HG03159 (cell line): ENCODE data around the gene PSMB5.

Experiments used
- ATAC-seq: cut with Tn5 transposase; IDR thresholded peaks from one replicate; pipeline ENCODE4 v1.9.1; 2021; ENCODE audit warnings: mild to moderate bottlenecking, moderate library complexity; ENCODE audit not compliant: unreplicated experiment

The PSMB5 gene

DNA sequence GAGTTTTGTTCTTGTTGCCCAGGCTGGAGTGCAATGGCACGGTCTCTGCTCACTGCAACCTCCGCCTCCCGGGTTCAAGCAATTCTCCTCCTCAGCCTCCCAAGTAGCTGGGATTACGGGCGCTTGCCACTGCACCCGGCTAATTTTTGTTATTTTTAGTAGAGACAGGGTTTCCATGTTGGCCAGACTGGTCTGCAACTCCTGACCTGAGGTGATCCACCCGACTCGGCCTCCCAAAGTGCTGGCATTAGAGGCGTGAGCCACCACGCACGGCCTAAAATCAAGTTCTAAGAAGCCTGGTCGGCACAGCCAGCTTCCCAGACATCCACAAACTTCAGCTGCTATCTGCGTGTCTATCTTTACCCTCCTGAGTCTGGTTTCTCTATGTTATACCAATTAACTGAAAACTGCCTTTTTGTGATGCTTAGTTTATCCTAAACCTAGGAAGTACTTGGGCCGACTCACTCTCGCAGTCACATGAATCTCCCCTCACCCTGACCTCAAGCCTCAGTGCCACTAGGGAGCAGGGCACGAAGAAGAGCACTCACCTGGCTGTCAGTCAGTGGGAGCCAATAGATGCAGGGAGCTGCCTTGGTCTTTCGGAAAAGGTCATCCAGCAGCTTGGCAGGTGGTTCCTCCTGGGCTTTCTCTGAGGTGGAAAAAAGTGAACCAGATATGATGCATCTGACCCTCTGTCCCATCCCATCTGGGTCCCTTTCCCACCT lies 26.0 kb upstream of the PSMB5 start:
- no peak for ATAC-seq

DNA sequence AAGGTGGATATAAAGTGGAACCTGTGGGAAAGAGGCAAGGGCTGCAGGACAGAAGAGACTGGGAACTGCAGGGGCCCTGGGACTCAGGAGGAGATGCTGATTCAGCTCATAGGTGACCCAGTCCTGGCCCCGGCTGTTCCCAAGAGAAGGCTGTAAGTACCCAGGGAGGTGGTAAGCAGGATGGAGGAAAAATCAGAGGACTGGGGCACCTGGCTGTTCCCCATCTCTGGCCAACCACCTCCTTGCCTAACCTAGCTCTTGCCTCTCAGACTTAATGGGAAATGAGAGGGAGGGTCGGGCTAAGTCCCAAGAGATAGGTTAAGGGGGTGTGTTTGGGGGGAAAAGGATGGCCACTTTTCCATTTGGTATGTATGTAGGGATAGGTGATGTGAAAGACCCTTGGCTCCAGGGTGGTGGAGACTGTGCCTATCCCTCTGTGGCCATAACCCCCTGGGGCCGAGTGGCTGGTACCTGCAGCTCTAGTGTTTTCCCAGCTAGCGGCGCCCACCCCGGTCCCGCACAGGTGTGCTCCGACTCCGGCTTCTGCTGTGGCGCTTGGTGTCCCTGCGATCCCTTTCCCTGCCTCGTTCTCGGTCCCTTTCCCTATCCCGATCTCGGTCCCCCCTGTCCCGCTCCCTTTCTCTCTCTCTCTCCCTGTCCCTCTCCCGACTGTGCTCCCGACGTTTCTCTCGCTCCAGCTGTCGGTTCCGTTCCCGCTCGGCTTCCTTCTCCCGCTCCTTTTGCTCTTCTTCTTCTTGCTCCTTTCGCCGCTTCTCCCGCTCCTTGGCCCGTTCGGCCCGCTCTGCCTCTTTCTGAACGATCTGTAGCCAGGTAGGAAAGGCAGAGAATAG lies 24.2 kb upstream of the PSMB5 start:
- no peak for ATAC-seq

DNA sequence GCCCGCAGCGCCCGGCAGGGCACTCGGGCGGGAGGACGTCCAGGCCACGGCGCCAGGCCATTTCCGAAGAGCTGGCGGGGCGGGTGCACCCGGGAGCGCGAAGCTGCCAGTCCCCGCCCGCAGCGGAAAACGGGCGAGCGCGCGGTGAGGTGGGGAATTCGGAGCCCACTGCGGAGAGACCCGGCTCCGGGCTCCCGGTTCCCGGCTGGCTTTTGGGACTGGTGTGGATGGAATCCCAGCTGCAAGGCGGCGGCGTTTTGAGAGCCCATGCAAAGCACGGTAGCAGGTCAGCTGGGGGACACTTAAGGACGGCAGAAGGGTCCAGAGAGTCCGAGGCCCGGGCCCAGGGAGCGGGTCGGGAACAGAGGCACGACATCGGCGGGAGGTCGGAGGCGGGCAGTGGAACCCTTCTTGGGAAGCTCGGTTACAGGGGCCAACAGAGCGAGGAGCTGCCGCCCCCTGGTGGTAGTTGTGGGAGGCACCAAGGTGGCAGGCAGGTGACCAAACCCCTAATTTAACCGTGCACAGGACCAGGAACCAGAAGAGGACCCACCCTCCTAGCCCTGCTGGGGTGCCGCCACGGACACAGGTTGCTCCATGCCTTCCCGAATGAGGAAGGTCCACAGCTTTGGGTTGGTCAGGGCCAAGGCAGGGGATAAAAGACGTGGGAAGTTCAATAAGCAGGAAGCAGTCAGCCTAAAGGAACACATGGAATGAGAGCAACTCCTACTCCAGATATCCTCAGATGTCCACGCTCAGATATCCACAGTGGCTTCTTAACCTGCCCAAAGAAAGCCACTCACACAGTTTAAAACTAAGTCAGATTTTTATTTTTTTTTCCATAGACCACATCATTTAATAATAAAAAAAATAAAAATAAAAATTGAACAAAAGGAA lies 23.3 kb upstream of the PSMB5 start:
- peak; percentile 59 for ATAC-seq

DNA sequence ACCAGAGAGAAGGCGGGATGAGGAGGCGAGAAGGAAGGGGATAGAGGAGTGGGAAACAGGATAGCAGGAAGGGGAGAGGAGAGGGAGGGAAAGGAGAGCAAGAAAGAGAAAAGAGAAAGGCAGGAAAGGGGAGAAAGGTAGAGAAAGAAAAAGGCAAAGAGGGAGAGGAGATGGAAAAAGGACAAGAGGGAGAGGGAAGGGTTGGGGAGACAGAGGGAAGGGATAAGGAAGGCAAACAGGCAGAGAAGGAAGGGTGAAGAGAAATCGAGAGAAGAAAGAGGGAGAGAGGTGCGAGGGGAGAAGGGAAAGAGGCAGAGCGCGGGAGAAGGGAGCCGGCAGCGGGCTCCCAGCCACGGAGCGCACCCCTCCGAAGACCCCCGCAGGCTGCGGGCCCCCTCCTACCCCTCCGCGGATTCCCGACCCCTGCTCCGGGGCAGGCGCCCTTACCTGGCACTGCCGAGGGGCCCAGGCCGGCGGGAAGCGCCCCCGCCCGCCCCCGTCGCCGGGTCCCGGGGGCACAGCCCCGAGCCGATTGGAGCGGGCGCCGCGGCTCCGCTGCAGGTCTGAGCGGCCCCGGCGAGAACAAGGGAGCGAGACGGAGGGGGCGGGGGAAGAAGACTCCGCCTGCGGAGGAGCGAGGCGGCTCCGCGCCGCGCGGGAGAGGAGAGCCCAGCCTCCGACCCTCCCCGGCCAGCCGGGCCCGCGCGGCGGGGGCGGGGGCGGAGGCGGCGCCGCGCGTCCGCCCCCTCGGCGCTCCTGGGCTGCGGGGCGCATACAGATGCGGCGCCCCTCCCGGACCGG lies 22.5 kb upstream of the PSMB5 start, which contains the start of gene CDH24:
Gene CDH24, minus strand, starts transcription at position 565 of the 801 bp plus-strand sequence. CDS start 1,787 bp downstream, outside the sequence.
- peak; percentile 44 for ATAC-seq

DNA sequence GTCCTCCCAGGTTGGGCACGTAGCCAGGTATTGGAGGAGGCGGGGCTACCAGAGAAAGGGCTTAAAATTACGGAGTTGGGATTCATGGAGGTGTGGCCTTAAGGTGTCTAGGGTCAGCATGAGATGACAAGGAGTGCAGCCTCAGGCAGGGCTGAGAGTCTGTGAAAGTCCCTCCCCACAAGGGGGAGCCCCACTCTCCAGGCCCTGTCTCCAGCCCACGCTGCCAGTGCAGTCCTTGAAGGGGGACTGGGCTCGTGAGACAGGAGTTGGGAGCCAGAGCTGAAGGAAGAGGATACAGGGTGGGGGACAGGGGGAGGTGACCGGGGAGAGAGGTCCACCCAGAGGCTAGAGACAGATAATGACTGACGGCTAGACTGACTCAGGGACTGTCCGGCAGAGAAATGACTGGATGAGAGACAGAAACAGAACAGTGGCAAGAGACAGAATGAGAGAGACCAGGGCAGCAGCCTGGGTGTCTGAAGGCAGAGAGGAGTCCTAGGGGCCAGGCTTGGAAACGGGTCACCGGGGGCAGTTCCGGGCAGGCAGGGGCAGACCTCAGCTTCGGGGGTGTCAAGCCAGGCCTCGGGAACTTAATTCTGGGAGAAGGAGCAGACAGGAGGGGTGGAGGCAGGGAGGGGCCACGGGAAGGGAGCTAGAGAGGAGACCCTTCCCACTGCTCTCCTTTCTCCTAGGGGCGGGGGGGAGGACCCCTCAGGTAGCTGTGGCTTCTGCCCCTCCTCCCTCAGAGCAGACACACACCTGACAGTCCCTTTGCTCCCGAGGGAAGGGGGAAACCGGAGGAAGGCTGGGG lies 21.6 kb upstream of the PSMB5 start:
- ATAC-seq: peak; percentile 49

DNA sequence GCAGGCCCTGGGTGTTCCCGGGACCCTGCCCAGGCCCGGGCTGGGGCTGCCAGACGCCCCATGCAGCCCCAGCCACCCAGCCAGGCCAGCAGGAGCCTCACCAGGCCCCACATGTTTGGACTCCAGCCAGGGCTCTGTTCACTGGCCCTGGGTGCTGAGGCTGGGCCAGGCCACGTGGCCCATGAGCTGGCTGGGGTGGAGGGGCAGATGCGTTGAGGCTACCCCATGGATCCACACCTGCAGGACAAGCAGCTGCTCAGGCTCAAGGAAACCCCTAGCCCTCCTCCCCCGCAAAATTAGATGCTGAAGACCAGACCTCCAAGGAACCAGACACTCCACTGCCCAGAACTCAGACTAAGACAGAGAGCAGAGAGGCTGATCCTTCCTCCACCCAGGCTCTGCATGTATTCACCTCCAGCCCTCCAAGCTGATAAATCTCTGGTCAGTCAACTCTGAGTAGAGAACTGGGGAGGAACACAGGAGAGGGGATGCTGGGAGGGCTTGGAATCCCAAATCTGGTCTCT lies 21.0 kb upstream of the PSMB5 start:
- ATAC-seq: no peak

DNA sequence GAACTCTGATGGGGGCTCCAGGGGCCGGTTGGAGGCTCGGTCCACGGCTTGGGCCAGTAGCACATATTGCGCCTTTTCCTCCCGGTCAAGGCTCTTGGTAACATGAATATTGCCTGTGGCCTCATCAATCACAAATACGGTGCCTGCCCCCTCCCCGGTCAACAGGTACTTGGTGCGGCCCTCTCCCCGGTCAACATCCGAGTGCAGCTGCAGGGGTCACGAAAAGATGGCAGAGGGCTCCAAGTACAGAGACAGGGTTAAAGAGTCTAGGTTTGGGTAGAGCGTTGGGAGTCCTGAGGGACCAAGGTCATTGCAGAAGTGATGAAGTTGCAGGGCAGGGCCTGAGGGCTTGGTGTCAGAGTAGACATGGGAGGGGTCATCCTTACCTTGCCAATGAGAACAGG lies 20.4 kb upstream of the PSMB5 start:
- no peak for ATAC-seq

DNA sequence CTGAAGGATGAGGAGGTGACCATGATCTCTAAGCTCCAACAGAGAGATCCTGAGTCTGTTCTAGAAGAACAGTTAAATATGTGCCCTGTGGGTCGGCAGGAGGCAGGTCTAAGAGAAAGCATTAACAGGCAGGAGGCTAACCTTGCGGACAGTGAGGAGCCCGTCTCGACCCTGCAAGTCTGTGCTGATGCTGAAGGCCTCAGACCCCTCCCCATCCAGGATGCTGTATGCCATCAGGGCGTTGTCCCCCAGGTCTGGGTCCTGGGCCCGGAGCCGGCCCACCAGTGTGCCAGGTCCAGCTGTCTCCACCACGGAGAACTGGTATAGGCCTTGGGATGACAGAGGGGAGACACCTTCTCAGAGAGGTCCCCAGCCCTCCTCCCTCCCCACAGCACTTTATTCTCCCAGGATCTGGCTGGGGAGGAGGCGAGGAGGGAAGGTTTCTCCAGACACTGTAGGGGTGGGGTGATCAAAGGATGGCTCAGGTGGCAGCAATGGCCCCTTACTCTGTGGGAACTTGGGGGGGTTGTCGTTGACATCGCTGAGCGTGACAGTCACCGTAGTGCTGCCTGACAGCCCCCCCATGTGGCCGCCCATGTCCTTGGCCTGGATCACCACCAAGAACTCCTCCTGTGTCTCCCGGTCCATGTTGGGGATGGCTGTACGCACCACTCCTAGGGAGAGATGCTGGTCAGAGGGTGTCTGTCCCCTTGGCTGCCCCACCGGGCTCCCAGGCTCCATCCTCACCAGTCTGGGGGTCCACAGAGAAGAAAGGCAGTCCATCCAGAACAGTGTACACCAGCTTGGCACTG lies 19.5 kb upstream of the PSMB5 start:
- no peak for ATAC-seq

DNA sequence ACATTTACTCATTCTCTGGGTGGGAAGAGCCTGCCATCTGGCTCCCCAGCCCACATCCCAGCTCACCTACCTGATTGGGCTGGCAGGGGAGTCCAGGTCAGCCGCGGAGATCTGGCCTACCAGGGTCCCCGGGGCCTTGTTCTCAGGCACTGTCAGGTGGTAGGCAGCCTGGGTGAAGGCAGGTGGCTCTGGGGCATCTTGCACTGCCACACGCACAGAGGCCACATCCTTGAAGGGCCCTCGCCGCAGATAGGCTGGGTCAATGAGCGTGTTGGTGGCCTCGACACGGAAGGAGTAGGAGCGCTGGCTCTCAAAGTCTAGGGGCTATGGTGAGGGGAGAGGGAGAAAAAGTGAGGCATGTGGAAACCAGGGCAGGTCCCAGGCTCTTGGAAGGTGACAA lies 18.7 kb upstream of the PSMB5 start:
- no peak for ATAC-seq

DNA sequence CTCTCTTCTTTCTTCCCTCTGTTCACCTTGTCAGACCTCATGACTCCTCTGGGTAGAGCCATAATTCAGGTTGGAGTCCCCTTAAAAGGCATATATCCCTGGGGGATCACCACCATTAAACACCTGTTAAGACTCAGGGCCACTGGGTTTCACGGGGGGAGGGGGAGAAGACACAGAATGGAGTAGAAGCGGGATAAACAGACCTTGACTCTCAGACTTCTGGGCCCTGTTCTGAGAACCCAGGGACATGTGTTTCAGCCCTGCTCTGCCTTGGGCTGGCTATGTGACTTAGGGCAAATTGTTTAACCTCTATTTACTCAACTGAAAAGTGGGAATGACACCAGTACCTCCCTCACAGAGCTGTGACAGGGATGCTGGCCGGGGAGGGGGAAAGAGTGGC lies 18.0 kb upstream of the PSMB5 start:
- ATAC-seq: no peak

DNA sequence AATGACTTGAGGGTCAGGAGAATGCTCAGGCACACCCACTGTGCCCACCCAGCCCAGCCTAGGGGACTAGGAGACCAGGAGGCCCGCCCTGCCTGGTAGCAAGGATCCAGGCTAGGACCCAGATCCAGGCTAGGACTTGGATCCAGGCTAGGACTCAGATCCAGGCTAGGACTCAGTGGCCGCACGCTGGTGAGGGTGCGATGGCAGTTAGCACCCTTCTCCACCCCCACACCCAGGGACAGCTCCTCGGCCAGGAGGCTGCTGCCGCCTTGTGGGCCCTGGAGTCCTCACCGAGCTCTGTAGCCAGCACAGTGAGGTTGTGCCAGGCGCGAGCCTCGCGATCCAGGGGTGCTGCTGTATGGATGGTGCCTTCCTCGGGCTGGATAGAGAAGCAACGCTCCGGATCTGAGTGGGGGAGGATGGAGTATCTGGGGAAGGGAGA lies 17.5 kb upstream of the PSMB5 start:
- ATAC-seq: no peak

DNA sequence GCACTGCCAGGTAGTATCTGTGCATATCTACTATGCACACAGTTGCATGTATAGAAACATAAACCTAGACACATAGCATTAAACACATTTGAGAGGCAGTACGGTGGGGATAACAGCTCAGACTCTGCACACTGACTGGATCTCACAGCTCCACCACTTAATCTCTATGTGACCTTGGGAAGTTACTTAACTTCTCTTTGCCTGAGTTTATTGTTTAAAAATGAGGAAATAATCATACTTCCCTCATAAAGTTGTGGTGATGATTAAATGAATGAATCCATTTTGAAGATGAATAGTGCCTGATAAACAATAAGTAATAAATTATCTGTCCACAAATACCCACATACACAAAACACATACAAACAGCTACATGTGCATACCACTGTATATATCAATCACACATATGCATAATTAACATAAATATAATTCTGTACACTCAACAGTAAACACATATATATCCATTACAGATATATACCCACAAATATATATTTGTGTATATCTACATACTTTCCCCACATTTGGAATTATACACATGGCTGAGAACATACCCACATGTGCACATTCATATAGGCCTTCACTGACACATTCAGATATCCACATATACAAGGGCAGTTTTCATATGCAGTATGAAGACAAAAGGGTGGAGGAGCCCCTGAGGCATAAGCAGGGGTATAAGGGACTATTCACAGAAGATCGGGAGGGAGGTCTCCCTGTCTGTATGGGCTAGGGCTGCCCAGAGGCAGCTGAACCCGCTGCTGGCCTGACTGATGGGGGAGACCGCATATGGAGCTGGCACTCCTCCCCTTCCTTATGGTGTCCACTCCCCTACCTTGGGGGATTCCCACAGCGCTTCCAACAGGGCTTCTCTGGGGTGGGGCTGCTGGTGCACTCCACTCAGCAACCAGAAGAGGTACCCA lies 16.7 kb upstream of the PSMB5 start:
- no peak for ATAC-seq

DNA sequence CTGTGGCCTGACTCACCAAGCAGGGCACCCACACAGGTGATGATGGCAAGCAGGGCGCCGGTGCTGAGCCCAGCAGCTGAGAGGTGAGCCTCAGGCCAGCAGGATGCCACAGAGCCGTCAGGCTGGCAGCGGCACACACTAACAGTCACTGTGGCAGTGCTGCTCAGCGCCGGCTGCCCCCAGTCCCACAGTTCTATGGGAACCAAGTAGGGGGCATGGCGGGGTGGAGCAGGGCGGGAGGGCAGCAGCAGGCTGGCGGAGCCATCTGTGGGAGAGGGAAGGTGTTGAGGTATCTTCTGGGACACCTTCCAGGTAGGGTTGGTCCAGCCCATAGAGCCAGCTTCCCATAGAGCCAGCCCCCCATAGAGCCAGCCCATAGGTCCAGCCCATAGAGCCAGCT lies 14.3 kb upstream of the PSMB5 start:
- ATAC-seq: no peak

DNA sequence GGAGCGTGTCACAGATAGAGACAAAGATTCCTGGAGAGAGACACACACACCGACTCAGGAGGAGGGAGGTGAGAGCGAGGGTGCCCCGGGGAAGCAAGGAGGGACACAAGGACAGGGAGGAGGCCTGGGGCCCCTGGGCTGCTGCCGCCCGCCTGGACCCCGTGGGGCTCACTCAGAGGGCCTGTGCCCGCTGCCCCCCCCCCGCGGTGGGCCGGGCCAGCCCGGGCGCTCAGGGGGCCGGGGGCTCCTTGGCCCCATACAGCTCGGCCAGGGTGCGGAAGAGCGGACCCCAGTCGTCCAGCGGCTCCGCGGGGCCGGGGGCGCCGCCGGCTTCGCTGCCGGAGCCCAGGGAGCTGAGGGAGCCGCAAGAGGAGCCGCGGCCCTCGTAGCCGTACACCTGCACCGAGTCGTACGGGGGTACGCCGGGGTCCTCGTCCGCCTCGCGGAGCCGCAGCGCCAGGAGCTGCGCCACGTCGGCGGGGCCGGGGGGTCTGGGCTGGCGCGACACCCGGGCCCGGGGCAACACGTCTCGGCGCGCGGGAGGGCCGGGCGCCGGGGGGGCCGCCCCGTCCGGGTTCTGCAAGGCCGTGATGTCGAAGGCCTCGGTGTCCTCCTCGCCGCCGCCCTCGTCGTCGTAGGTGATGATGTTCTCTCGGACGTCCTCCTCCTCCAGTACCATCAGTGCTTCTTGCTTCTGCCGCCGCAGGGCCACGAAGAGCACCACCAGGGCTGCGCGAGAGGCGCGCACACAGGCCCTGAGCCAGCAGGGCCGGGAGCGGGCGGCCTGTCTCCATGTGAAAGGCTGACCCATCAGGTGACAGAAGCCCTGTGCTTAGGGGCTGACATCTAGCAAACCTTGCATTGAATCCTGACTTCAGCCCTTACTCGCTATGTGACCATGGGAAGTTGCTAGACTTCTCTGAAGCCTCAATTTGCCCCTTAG lies 13.3 kb upstream of the PSMB5 start:
- no peak for ATAC-seq

DNA sequence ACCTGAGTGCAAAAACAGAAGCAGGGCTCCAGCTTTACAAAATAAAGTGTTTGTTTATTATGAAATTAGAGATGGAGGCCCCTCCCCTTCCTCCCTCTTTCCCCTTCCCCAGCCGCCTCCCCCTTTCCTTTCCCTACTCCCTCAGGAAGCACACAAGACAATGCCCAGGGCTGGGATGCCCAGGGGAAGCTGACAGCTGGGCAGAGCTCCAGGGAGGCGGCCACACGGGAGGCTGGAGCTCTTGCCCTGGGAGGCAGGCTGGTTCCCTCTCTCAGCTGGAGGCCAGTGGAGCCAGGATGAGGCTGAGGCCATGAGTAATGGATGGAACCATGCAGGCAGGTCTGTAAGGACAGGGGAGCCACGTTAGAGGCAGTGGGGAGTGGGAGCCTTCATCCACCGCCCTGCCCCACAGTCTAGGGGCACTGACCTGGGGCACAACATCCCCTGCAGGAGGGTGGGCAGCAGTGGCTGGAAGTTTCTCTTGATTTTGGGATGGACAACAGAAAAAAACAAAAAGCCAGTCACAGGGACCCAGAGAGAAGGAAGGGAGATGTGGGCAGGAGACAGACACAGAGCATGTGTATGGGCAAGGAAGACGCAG lies 12.4 kb upstream of the PSMB5 start:
- ATAC-seq: no peak
